ENCODE measurements around the gene NFYC. TPM values are rescaled to one million over a fixed set of nuclear protein-coding genes. Genes with fewer than 3 reads are reported as not detected.

NFYC gene
- total and polyA plus RNA-seq, 7 experiments from 2014 or later = 36.2 to 88.5 (median 63.4) TPM

- Histone ChIP-seq H3K4me1 (ENCODE audit: control insufficient read depth in 2 of 2, insufficient read depth in 2 of 2, low read length in 2 of 2) (no peaks in the 10 kb centered on the region), H3K27ac (ENCODE audit: low read depth, low read length) (no peak overlapping the region), H3K36me3 (ENCODE audit: control insufficient read depth in 2 of 3, insufficient read depth in 3 of 3, low read length in 3 of 3) (no peaks in the 10 kb centered on the region), H3K9me3 (ENCODE audit: control insufficient read depth in 2 of 3, low read length in 3 of 3) (no peaks in the 10 kb centered on the region), H3K27me3 (ENCODE audit: control insufficient read depth in 2 of 2, insufficient read depth in 2 of 2, low read length in 2 of 2) (no peaks in the 10 kb centered on the region), H3K4me3 (ENCODE audit: low read length) (no peak overlapping the region)
- ATAC-seq (no peak), DNase-seq (no peak)
- POLR2A ChIA-PET = interaction anchor here (0.6 to 2.1 kb wide), 2 partner anchors 12 to 22 kb away, joined by 3 to 9 read pairs; partner anchors contain the start of gene NFYC
- intact Hi-C loops (cut with micrococcal nuclease) = no loop called here
- Mint-ChIP-seq H3K36me3 (peaks cover 0 to 8% (median 0%) of the 10 kb centered on the region in 5 donors), H3K4me1 (peaks cover 0 to 5% (median 0%) of the 10 kb centered on the region in 7 donors), H3K9me3 (peaks cover 0 to 4% (median 0%) of the 10 kb centered on the region in 11 donors), H3K4me3 (no peak overlapping the region), H3K27ac (peak overlapping the region in 1 of 9 donors; percentile 37), H3K27me3 (peaks cover 0 to 13% (median 3%) of the 10 kb centered on the region in 5 donors)
- CTCF ChIA-PET = no interaction called here
Observed at GRCh38 chr1:40679165-40679953, 12.1 kb upstream of the NFYC start.

DNA sequence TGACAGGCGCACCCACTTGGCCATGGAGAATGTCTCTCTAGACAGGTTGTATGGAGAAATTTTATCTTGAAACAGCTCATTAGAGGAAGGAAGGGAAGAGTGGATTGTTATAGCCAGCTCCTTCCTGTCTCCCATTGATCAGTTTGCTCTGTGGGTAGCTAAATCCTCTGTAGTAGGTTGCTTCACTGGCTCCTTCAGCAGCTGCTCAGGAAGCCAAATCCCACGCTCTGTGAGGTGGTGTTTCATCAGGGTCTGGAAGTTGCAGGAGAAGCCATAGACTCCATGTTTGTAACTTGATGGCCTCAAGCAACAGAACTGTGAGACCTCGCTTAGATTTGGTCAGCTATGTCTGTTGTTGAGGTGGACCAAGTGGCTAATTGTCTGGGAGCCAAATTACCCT lies 6.8 kb upstream of the NFYC start:
- ATAC-seq = no peak
- peaks cover 4 to 13% (median 6%) of the 10 kb centered on the region in 7 donors for H3K4me1 Mint-ChIP-seq

GRCh38 chr1:40687059-40687458 lies 4.4 kb upstream of the NFYC start:
- H3K4me3 Mint-ChIP-seq = no peak overlapping the region
- CTCF ChIA-PET = no interaction called here

More for the DNA sequence above, 6.8 kb upstream of the NFYC start:
- Mint-ChIP-seq H3K9me3 (peaks cover 0 to 8% (median 0%) of the 10 kb centered on the region in 11 donors), H3K27ac (no peak overlapping the region), H3K27me3 (no peaks in the 10 kb centered on the region), H3K4me3 (no peak overlapping the region), H3K36me3 (peaks cover 6 to 26% (median 17%) of the 10 kb centered on the region in 5 donors)
- Histone ChIP-seq H3K4me3 (ENCODE audit: low read length) (no peak overlapping the region), H3K9me3 (ENCODE audit: control insufficient read depth in 2 of 3, low read length in 3 of 3) (no peaks in the 10 kb centered on the region), H3K27ac (ENCODE audit: low read depth, low read length) (no peak overlapping the region), H3K27me3 (ENCODE audit: control insufficient read depth in 2 of 2, insufficient read depth in 2 of 2, low read length in 2 of 2) (no peaks in the 10 kb centered on the region), H3K36me3 (ENCODE audit: control insufficient read depth in 2 of 3, insufficient read depth in 3 of 3, low read length in 3 of 3) (no peaks in the 10 kb centered on the region), H3K4me1 (ENCODE audit: control insufficient read depth in 2 of 2, insufficient read depth in 2 of 2, low read length in 2 of 2) (no peaks in the 10 kb centered on the region)
- DNase-seq = no peak
- intact Hi-C loops (cut with micrococcal nuclease) = no loop called here
- CTCF ChIA-PET = interaction anchor here (1.2 kb wide), 1 partner anchor 70 kb away, joined by 3 read pairs; no protein-coding TSS in a partner anchor
- POLR2A ChIA-PET = no interaction called here

GRCh38 chr1:40687661-40688060 lies 3.8 kb upstream of the NFYC start:
- H3K27ac Mint-ChIP-seq = no peak overlapping the region
- H3K4me3 Mint-ChIP-seq = no peak overlapping the region
- peaks cover 6 to 32% (median 17%) of the 10 kb centered on the region in 5 donors for H3K36me3 Mint-ChIP-seq
- H3K4me1 ChIP-seq (ENCODE audit: control insufficient read depth in 2 of 2, insufficient read depth in 2 of 2, low read length in 2 of 2) = peaks cover 7 to 8% of the 10 kb centered on the region in 2 donors
- no peak overlapping the region for H3K27ac ChIP-seq (ENCODE audit: low read depth, low read length)
- POLR2A ChIA-PET = interaction anchor here (0.6 to 1.1 kb wide), 3 partner anchors 22 to 38 kb away, joined by 3 read pairs; no protein-coding TSS in a partner anchor
- no peak overlapping the region for H3K4me3 ChIP-seq (ENCODE audit: low read length)
- no peaks in the 10 kb centered on the region for H3K9me3 ChIP-seq (ENCODE audit: control insufficient read depth in 2 of 3, low read length in 3 of 3)
- CTCF ChIA-PET = no interaction called here
- no peaks in the 10 kb centered on the region for H3K27me3 ChIP-seq (ENCODE audit: control insufficient read depth in 2 of 2, insufficient read depth in 2 of 2, low read length in 2 of 2)
- no peak for DNase-seq
- peaks cover 0 to 4% (median 0%) of the 10 kb centered on the region in 3 experiments for H3K36me3 ChIP-seq (ENCODE audit: control insufficient read depth in 2 of 3, insufficient read depth in 3 of 3, low read length in 3 of 3)
- peaks cover 0 to 8% (median 2%) of the 10 kb centered on the region in 11 donors for H3K9me3 Mint-ChIP-seq
- peaks cover 15 to 34% (median 30%) of the 10 kb centered on the region in 7 donors for H3K4me1 Mint-ChIP-seq
- intact Hi-C loops (cut with micrococcal nuclease) = no loop called here
- no peaks in the 10 kb centered on the region for H3K27me3 Mint-ChIP-seq
- ATAC-seq = no peak

More at GRCh38 chr1:40687059-40687458, 4.4 kb upstream of the NFYC start:
- H3K27ac Mint-ChIP-seq = no peak overlapping the region
- Histone ChIP-seq H3K27ac (ENCODE audit: low read depth, low read length) (no peak overlapping the region), H3K36me3 (ENCODE audit: control insufficient read depth in 2 of 3, insufficient read depth in 3 of 3, low read length in 3 of 3) (peaks cover 0 to 4% (median 0%) of the 10 kb centered on the region in 3 experiments), H3K27me3 (ENCODE audit: control insufficient read depth in 2 of 2, insufficient read depth in 2 of 2, low read length in 2 of 2) (no peaks in the 10 kb centered on the region), H3K9me3 (ENCODE audit: control insufficient read depth in 2 of 3, low read length in 3 of 3) (no peaks in the 10 kb centered on the region), H3K4me1 (ENCODE audit: control insufficient read depth in 2 of 2, insufficient read depth in 2 of 2, low read length in 2 of 2) (peaks cover 4 to 5% of the 10 kb centered on the region in 2 donors), H3K4me3 (ENCODE audit: low read length) (no peak overlapping the region)
- POLR2A ChIA-PET = no interaction called here
- no peaks in the 10 kb centered on the region for H3K27me3 Mint-ChIP-seq
- intact Hi-C loops (cut with micrococcal nuclease) = no loop called here
- peaks cover 9 to 28% (median 24%) of the 10 kb centered on the region in 7 donors for H3K4me1 Mint-ChIP-seq
- peaks cover 0 to 8% (median 2%) of the 10 kb centered on the region in 11 donors for H3K9me3 Mint-ChIP-seq
- no peak for ATAC-seq
- no peak for DNase-seq
- peaks cover 6 to 31% (median 17%) of the 10 kb centered on the region in 5 donors for H3K36me3 Mint-ChIP-seq

GRCh38 chr1:40689737-40690136 lies 1.8 kb upstream of the NFYC start:
- Mint-ChIP-seq H3K4me3 (no peak overlapping the region), H3K9me3 (peaks cover 0 to 8% (median 2%) of the 10 kb centered on the region in 11 donors), H3K27ac (peak overlapping the region in 5 of 9 donors; percentile 68 to 97 (median 75)), H3K4me1 (peaks cover 24 to 55% (median 49%) of the 10 kb centered on the region in 7 donors), H3K27me3 (no peaks in the 10 kb centered on the region), H3K36me3 (peaks cover 6 to 28% (median 17%) of the 10 kb centered on the region in 5 donors)
- ATAC-seq (no peak), DNase-seq (no peak)
- CTCF ChIA-PET = interaction anchor here (0.6 to 2.9 kb wide), 2 partner anchors 20 to 60 kb away, joined by 4 to 17 read pairs; no protein-coding TSS in a partner anchor
- POLR2A ChIA-PET = interaction anchor here (0.6 to 5.9 kb wide), 4 partner anchors 11 to 215 kb away, joined by 3 to 123 read pairs (median 7); no protein-coding TSS in a partner anchor
- Histone ChIP-seq H3K27me3 (ENCODE audit: control insufficient read depth in 2 of 2, insufficient read depth in 2 of 2, low read length in 2 of 2) (no peaks in the 10 kb centered on the region), H3K4me3 (ENCODE audit: low read length) (no peak overlapping the region), H3K4me1 (ENCODE audit: control insufficient read depth in 2 of 2, insufficient read depth in 2 of 2, low read length in 2 of 2) (peaks cover 28 to 29% of the 10 kb centered on the region in 2 donors), H3K27ac (ENCODE audit: low read depth, low read length) (no peak overlapping the region), H3K9me3 (ENCODE audit: control insufficient read depth in 2 of 3, low read length in 3 of 3) (no peaks in the 10 kb centered on the region), H3K36me3 (ENCODE audit: control insufficient read depth in 2 of 3, insufficient read depth in 3 of 3, low read length in 3 of 3) (peaks cover 0 to 4% (median 0%) of the 10 kb centered on the region in 3 experiments)
- intact Hi-C loops (cut with micrococcal nuclease) = loop anchor here (5.0 to 10.0 kb wide), 7 partner anchors 73 to 1115 kb away; partner anchors contain the start of genes ZNF684 (in 2 of the 2), CAP1 (in 1 of the 2), CITED4 (in 1 of the 2) and PABPC4 (in 1 of the 2)

DNA sequence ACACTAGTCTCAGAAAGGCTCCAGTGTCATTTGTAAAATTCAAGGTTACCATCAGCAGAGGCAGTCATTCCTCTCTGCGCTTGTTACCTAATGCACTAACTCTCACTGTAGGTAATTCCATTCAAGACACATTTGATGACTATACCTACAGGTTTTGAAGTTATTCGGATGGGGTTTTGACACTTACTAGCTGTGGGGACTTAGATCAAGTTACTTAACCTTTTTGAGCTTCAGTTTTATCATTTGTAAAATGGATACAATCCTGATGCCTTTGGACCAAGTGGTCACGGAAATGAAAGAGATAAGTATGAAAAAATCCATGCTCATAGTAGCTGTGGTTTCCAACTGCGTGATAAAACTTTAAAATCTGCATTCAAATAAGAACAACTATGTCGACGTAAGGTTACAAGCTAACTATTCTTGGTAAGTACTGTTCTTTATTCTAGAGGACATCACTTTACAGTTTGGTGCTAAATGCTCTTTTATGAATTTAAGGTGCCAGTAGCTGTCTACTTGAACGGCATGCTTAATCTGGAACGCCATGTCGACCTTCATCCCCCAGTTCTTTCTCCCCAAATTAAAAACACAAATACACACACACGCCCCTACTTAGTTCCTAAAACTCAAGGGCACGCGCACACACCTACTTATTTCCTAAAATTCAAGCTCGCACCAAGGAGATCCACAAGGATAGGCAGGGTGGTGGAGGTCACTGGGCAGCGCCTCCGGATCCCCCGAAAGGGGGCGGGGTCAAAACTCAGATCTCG lies 550 bp upstream of the NFYC start:
- ATAC-seq (no peak), DNase-seq (peak in 2 of 9 donors; percentile 9 to 24)
- Histone ChIP-seq H3K27ac (ENCODE audit: low read depth, low read length) (peak overlapping the region; percentile 99), H3K27me3 (ENCODE audit: control insufficient read depth in 2 of 2, insufficient read depth in 2 of 2, low read length in 2 of 2) (no peaks in the 10 kb centered on the region), H3K36me3 (ENCODE audit: control insufficient read depth in 2 of 3, insufficient read depth in 3 of 3, low read length in 3 of 3) (peaks cover 0 to 4% (median 0%) of the 10 kb centered on the region in 3 experiments), H3K9me3 (ENCODE audit: control insufficient read depth in 2 of 3, low read length in 3 of 3) (no peaks in the 10 kb centered on the region), H3K4me1 (ENCODE audit: control insufficient read depth in 2 of 2, insufficient read depth in 2 of 2, low read length in 2 of 2) (peaks cover 30 to 32% of the 10 kb centered on the region in 2 donors), H3K4me3 (ENCODE audit: low read length) (peak overlapping the region; percentile 81)
- intact Hi-C loops (cut with micrococcal nuclease) = loop anchor here (1.0 to 10.0 kb wide), 16 partner anchors 18 to 1116 kb away; partner anchors contain the start of genes CAP1 (in 2 of the 2), CITED4 (in 2 of the 2), CTPS1 (in 2 of the 2) and RIMS3 (in 2 of the 2)
- H3K9me3 Mint-ChIP-seq = peaks cover 0 to 8% (median 2%) of the 10 kb centered on the region in 11 donors
- H3K27me3 Mint-ChIP-seq = no peaks in the 10 kb centered on the region
- POLR2A ChIA-PET = interaction anchor here (0.7 to 5.9 kb wide), 35 partner anchors 8 to 1665 kb away, joined by 3 to 123 read pairs (median 5); partner anchors contain the start of genes CITED4, CTPS1, EXO5 and NDUFS5
- peak overlapping the region; percentile 91 to 99 (median 97) for H3K27ac Mint-ChIP-seq
- peaks cover 6 to 21% (median 13%) of the 10 kb centered on the region in 5 donors for H3K36me3 Mint-ChIP-seq
- H3K4me3 Mint-ChIP-seq = peak overlapping the region; percentile 91 to 98 (median 95)
- CTCF ChIA-PET = interaction anchor here (0.6 to 2.9 kb wide), 3 partner anchors 18 to 761 kb away, joined by 9 to 17 read pairs (median 10); no protein-coding TSS in a partner anchor
- H3K4me1 Mint-ChIP-seq = peaks cover 27 to 65% (median 57%) of the 10 kb centered on the region in 7 donors
